ENCODE data around the gene FAM89B. TPM values are rescaled to one million over a fixed set of nuclear protein-coding genes. Genes with fewer than 3 reads are reported as not detected.
A peak's percentile ranks its signal among the peaks of the same experiment; 100 is the strongest.

FAM89B gene
- total and polyA plus RNA-seq, 4 donors: 20.6 to 53.5 (median 44.4) TPM

DNA sequence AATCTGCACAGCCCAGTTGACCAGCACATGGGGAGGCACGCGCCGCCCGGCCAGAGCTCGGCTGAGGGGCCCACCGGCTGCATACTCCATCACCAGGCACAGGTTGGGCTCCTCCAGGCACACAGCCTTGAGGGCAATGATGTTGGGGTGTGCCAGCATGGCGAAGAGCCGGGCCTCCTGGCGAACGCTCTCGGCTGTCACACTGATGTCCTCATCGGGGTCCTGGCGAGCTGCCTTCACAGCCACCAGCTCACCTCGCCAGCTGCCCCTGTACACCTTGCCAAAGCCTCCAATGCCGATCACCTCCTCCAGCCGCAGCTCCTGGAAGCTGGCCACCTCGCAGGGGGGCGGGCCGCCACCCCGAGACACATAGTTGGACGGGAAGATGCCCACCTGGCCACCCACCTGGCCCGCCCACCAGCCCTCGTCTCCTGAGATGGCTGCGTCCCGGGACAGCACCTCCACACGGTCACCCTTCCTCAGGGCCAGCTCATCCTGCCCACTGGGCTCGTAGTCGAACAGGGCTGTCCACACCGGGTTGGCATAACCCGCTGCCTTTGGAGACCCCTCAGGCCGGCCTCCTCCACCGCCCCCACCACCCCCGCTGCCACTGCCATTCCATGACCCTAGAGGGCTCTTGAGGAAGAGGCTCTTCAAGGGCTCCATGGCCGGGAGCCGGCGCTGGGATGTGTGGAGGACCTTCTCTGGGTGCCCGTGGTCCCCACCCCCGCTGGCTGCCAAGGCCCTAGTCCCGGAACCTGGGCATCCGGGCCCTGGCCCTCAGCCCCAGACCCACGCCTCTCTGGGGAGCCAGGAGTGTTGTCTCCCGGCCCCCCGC is 41.0 kb downstream of the FAM89B start:
- Histone ChIP-seq H3K9ac (ENCODE audit: insufficient read depth in 1 of 2, low read length in 2 of 2) (peak overlapping the region; percentile 63 to 90), H3K4me1 (ENCODE audit: control insufficient read depth in 5 of 5, insufficient read depth in 5 of 5, low read length in 5 of 5) (peaks cover 0 to 43% (median 11%) of the 10 kb centered on the region in 5 donors), H3K27ac (ENCODE audit: low read depth in 1 of 2, low read length in 1 of 2) (peak overlapping the region; percentile 94 to 97), H3K4me3 (peak overlapping the region; percentile 69), H3K36me3 (ENCODE audit: control insufficient read depth in 4 of 4, insufficient read depth in 4 of 4, low read length in 4 of 4) (peaks cover 0 to 36% (median 5%) of the 10 kb centered on the region in 4 donors), H3K27me3 (ENCODE audit: control insufficient read depth in 3 of 3, insufficient read depth in 3 of 3, low read length in 2 of 3) (no peaks in the 10 kb centered on the region), H3K9me3 (ENCODE audit: control insufficient read depth in 4 of 4, insufficient read depth in 3 of 4, low read length in 3 of 4) (no peaks in the 10 kb centered on the region)
- TF ChIP-seq CTCF (IDR thresholded peaks at IDR 0.05; ENCODE audit: control extremely low read depth, extremely low read depth): no peak
- 13 to 15% methylated on average over 41 to 43 of the region's 43 CpGs for WGBS, 2 donors
- DNase-seq (peak in 2 of 3 donors; percentile 26 to 42), ATAC-seq (ENCODE audit: insufficient read depth, low FRiP score) (no peak)

DNA sequence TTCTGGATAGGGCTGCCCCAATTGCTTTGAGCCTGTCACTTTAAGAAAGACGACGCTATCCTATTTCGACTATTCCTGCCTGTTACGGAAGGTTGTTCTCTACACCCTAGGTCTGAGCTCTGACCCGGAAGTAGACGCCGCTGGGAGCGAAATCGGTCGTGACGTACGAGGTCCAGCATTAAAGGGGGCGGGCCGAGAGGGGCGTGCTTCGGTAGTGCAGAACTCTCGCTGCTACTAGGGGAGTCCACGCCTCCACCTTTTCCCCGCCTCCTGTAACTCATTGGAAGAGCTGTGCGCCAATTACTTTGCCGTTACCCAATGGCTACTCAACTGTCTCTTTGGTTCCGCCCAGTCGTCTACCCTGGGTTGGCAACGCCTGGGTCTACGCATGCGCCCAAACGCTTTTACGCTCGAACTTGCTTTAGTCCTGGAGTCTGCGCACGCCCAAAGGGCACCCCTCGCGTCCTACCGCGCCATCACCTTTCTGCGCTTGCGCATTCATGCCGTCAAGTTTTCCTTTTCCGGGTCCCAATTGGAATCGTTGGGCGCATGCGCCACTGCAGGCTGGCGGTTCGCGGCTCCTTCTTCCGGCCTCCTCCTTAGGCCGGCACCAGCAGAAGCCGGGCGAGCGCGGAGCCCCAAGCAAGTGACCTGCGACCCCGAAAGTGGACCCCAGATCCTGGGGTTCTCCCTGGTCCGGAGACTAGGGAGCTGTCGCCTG is 43.1 kb downstream of the FAM89B start, which contains the start of gene PCNX3:
Gene PCNX3 (plus strand): TSS at position 548 of the 721 bp plus-strand sequence. CDS start 536 bp downstream, outside the sequence.
- DNase-seq (peak; percentile 100), ATAC-seq (ENCODE audit: insufficient read depth, low FRiP score) (peak; percentile 87)
- H3K4me1 ChIP-seq (ENCODE audit: control insufficient read depth in 5 of 5, insufficient read depth in 5 of 5, low read length in 5 of 5): peaks cover 0 to 33% (median 11%) of the 10 kb centered on the region in 5 donors
- no peaks in the 10 kb centered on the region for H3K9me3 ChIP-seq (ENCODE audit: control insufficient read depth in 4 of 4, insufficient read depth in 3 of 4, low read length in 3 of 4)
- peak; percentile 65 for TF ChIP-seq CTCF (IDR thresholded peaks at IDR 0.05; ENCODE audit: control extremely low read depth, extremely low read depth)
- peak within 1 kb of the TSS; percentile 94 to 97 for H3K27ac ChIP-seq (ENCODE audit: low read depth in 1 of 2, low read length in 1 of 2)
- H3K9ac ChIP-seq (ENCODE audit: insufficient read depth in 1 of 2, low read length in 2 of 2): peak within 1 kb of the TSS; percentile 63 to 90
- H3K36me3 ChIP-seq (ENCODE audit: control insufficient read depth in 4 of 4, insufficient read depth in 4 of 4, low read length in 4 of 4): peaks cover 0 to 42% (median 20%) of the 10 kb centered on the region in 4 donors
- H3K27me3 ChIP-seq (ENCODE audit: control insufficient read depth in 3 of 3, insufficient read depth in 3 of 3, low read length in 2 of 3): no peaks in the 10 kb centered on the region
- peak within 1 kb of the TSS; percentile 70 for H3K4me3 ChIP-seq
- WGBS, 2 donors: 0% methylated on average over 53 to 55 of the region's 55 CpGs

- no peaks in the 10 kb centered on the region for H3K27me3 ChIP-seq (ENCODE audit: control insufficient read depth in 3 of 3, insufficient read depth in 3 of 3, low read length in 2 of 3)
- H3K9me3 ChIP-seq (ENCODE audit: control insufficient read depth in 4 of 4, insufficient read depth in 3 of 4, low read length in 3 of 4): no peaks in the 10 kb centered on the region
- TF ChIP-seq CTCF (IDR thresholded peaks at IDR 0.05; ENCODE audit: control extremely low read depth, extremely low read depth): no peak
- ATAC-seq (ENCODE audit: insufficient read depth, low FRiP score) (no peak), DNase-seq (peak in 1 of 3 donors; percentile 44)
- peaks cover 0 to 27% (median 11%) of the 10 kb centered on the region in 5 donors for H3K4me1 ChIP-seq (ENCODE audit: control insufficient read depth in 5 of 5, insufficient read depth in 5 of 5, low read length in 5 of 5)
- H3K27ac ChIP-seq (ENCODE audit: low read depth in 1 of 2, low read length in 1 of 2): peak overlapping the region; percentile 87 to 89
- H3K4me3 ChIP-seq: peak overlapping the region; percentile 70
- WGBS, 2 donors: 2% methylated on average over 27 to 50 of the region's 50 CpGs
- H3K9ac ChIP-seq (ENCODE audit: insufficient read depth in 1 of 2, low read length in 2 of 2): peak overlapping the region; percentile 55 to 74
- peaks cover 0 to 44% (median 21%) of the 10 kb centered on the region in 4 donors for H3K36me3 ChIP-seq (ENCODE audit: control insufficient read depth in 4 of 4, insufficient read depth in 4 of 4, low read length in 4 of 4)
These were observed 43.7 kb downstream of the FAM89B start for GRCh38 chr11:65615950-65616574.

All from lung (tissue), 12 donors.